PC-3 (cell line): ENCODE results near the gene RET. TPM values are rescaled to one million over a fixed set of nuclear protein-coding genes. Genes with fewer than 3 reads are reported as not detected.
"Not testable (repeated sequence)": the region's sequence is repeated elsewhere in the genome, so short reads cannot be mapped to it uniquely, and the experiment has no call there.

Source experiments
- ATAC-seq: fragments of 200-7000 bp; cut with Tn5 transposase; 2 replicates; pipeline ENCODE4 v1.9.1; 2020; ENCODE audit warnings: mild to moderate bottlenecking, moderate library complexity
- BruUV-seq: library from RNA; stranded (reverse); fragments of 400-500 nt; replicated peaks from 2 replicates; lab custom pipeline; 2021; lab: Mats Ljungman, UMichigan
- CTCF ChIA-PET: fragments of 300-600 bp; sonication (Branson Sonifier 250); formaldehyde crosslinking; loops from one replicate; lab custom pipeline; 2022; ENCODE audit warnings: antibody characterized with exemption; lab: Charles Lee
- POLR2A ChIA-PET: fragments of 300-600 bp; sonication (Branson Sonifier 250); formaldehyde crosslinking; loops from one replicate; lab custom pipeline; 2022; ENCODE audit warnings: antibody characterized with exemption; ENCODE audit not compliant: unreplicated experiment; lab: Charles Lee
- DNase-seq: peaks from one replicate; pipeline ENCODE4 v3.0.0-alpha.2; 2015
- H2AFZ ChIP-seq: fragments of 300-600 bp; sonication (generic); 2 replicates; pipeline ENCODE4 v1.6.0; 2016; ENCODE audit warnings: antibody characterized with exemption, low read length
- H3F3A ChIP-seq: fragments of 300-600 bp; sonication (generic); one replicate; pipeline ENCODE4 v1.6.0; 2017; ENCODE audit warnings: antibody characterized with exemption, low read length, control low read depth, mild to moderate bottlenecking; ENCODE audit not compliant: unreplicated experiment
- H3K27ac ChIP-seq: fragments of 300-600 bp; sonication (generic); 2 replicates; pipeline ENCODE4 v1.5.1; 2016; ENCODE audit warnings: mild to moderate bottlenecking, low read length
- H3K27me3 ChIP-seq: fragments of 300-600 bp; sonication (generic); 2 replicates; pipeline ENCODE4 v1.6.1; 2016; ENCODE audit warnings: low read length, mixed read lengths
- H3K36me3 ChIP-seq: fragments of 300-600 bp; sonication (generic); 2 replicates; pipeline ENCODE4 v1.6.1; 2016; ENCODE audit warnings: low read depth, mixed run types, low read length, mixed read lengths
- H3K4me1 ChIP-seq: fragments of 300-600 bp; sonication (generic); 2 replicates; pipeline ENCODE4 v1.5.1; 2016; ENCODE audit warnings: low read length; ENCODE audit not compliant: insufficient read depth
- H3K4me2 ChIP-seq: fragments of 300-600 bp; sonication (generic); 2 replicates; pipeline ENCODE4 v1.6.0; 2016; ENCODE audit warnings: low read length
- H3K4me3 ChIP-seq: fragments of 300-600 bp; sonication (generic); 2 replicates; pipeline ENCODE4 v1.5.1; 2016; ENCODE audit warnings: mild to moderate bottlenecking, low read length, mixed read lengths
- H3K79me2 ChIP-seq: fragments of 300-600 bp; sonication (generic); 2 replicates; pipeline ENCODE4 v1.6.1; 2017; ENCODE audit warnings: low read length, mixed read lengths
- H3K9ac ChIP-seq: fragments of 300-600 bp; sonication (generic); 2 replicates; pipeline ENCODE4 v1.6.0; 2016; ENCODE audit warnings: mild to moderate bottlenecking, low read length
- H3K9me2 ChIP-seq: fragments of 300-600 bp; sonication (generic); replicated peaks from 2 replicates; pipeline ENCODE4 v1.6.1; 2016; ENCODE audit warnings: mixed run types, low read length, mixed read lengths
- H3K9me3 ChIP-seq: fragments of 300-600 bp; sonication (generic); 2 replicates; pipeline ENCODE4 v1.6.1; 2016; ENCODE audit warnings: low read length, mixed read lengths
- H4K20me1 ChIP-seq: fragments of 300-600 bp; sonication (generic); 2 replicates; pipeline ENCODE4 v1.6.1; 2016; ENCODE audit warnings: low read length, mixed read lengths
- EZH2 ChIP-seq: fragments of 300-600 bp; sonication (generic); IDR thresholded peaks from one replicate; pipeline ENCODE4 v1.6.1; 2017; ENCODE audit warnings: antibody characterized with exemption, mild to moderate bottlenecking, low read length; ENCODE audit not compliant: unreplicated experiment
- EZH2phosphoT487 ChIP-seq: fragments of 300-600 bp; sonication (generic); IDR thresholded peaks from 2 replicates; pipeline ENCODE4 v1.6.1; 2018; ENCODE audit warnings: mild to moderate bottlenecking, antibody characterized with exemption, low read length, borderline replicate concordance
- intact Hi-C: fragments of 100-400 bp; cut with micrococcal nuclease; formaldehyde crosslinking; loops from 2 replicates; pipeline ENCODE4 v1.9.0; 2023
- total RNA-seq: library from RNA; depleted of rRNA; stranded (reverse); fragments of >200 nt; gene quantifications from 2 replicates; pipeline ENCODE4 v1.2.3, GENCODE V29; 2014
- TF ChIP-seq, protein P1 (sequence below): fragments of 300-600 bp; sonication (generic); conservative IDR thresholded peaks from 2 replicates; pipeline ENCODE4 v1.5.1; 2017; ENCODE audit warnings: antibody characterized with exemption, low read depth, mild to moderate bottlenecking, low read length

Gene RET
- total RNA-seq, 1 experiment from 2014 or later = not detected

DNA sequence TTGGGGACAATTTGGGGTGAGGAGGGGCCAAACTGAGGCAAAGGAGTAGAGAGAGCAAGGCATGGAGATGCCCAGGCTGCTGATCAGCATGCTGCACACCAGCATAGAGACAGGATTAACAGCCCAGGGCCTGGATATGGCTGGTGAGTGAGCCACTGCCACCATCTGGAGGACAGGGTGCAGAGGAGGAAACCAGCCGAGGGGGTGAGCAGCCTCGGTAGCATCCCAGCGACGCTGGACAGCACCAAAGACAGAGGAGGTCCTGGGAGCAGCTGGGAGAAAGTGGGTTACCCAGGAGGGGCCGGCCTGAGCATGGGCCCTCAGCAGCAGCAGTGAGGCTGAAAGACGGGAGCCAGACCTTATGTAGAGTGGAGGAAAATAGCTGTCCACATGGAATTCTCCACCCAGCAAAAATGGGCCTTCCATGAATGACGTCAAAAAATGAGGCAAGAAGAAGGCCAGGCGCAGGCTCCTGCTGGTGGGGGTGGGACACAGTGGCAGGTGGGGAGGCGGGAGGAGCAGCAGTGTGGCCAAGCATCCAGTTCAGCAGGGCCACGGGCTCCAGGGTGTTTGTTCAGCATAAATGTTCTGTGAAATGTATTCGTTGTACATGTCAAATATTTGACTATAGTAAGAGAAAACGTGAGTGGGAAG lies 16.7 kb downstream of the RET start:
- CTCF ChIA-PET = no interaction called here
- Histone ChIP-seq H3K9me3 (no peaks in the 10 kb centered on the region), H3K9ac (no peak overlapping the region), H3K4me3 (no peak overlapping the region), H2AFZ (no peak overlapping the region), H3K4me2 (no peak overlapping the region), H3K79me2 (no peaks in the 10 kb centered on the region), H3K9me2 (no peaks in the 10 kb centered on the region), H3K27me3 (peaks cover 53% of the 10 kb centered on the region), H3K4me1 (no peaks in the 10 kb centered on the region), H3K27ac (no peak overlapping the region), H3K36me3 (no peaks in the 10 kb centered on the region), H4K20me1 (no peaks in the 10 kb centered on the region), H3F3A (no peaks in the 10 kb centered on the region)
- BruUV-seq = no TSS peak
- intact Hi-C loops = no loop called here
- TF ChIP-seq, protein P1, sequence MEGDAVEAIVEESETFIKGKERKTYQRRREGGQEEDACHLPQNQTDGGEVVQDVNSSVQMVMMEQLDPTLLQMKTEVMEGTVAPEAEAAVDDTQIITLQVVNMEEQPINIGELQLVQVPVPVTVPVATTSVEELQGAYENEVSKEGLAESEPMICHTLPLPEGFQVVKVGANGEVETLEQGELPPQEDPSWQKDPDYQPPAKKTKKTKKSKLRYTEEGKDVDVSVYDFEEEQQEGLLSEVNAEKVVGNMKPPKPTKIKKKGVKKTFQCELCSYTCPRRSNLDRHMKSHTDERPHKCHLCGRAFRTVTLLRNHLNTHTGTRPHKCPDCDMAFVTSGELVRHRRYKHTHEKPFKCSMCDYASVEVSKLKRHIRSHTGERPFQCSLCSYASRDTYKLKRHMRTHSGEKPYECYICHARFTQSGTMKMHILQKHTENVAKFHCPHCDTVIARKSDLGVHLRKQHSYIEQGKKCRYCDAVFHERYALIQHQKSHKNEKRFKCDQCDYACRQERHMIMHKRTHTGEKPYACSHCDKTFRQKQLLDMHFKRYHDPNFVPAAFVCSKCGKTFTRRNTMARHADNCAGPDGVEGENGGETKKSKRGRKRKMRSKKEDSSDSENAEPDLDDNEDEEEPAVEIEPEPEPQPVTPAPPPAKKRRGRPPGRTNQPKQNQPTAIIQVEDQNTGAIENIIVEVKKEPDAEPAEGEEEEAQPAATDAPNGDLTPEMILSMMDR = peak; percentile 39
- TF ChIP-seq EZH2 = no peak
- DNase-seq = peak; percentile 45
- POLR2A ChIA-PET = no interaction called here
- ATAC-seq = peak; percentile 78

- no peak for ATAC-seq
Measured at GRCh38 chr10:43094085-43094484, 17.2 kb downstream of the RET start.

GRCh38 chr10:43099339-43099738 lies 22.5 kb downstream of the RET start:
- H3K9me3 ChIP-seq, POLR2A ChIA-PET, H3K36me3 ChIP-seq, intact Hi-C loops, ATAC-seq, H3K9ac ChIP-seq, H3K4me3 ChIP-seq, BruUV-seq, DNase-seq, H3K27ac ChIP-seq, H3K4me2 ChIP-seq, H3K4me1 ChIP-seq, H3F3A ChIP-seq, H3K9me2 ChIP-seq, H3K79me2 ChIP-seq, H4K20me1 ChIP-seq, CTCF ChIA-PET, H2AFZ ChIP-seq: not testable (repeated sequence)
- peaks cover 60% of the 10 kb centered on the region for H3K27me3 ChIP-seq

More at GRCh38 chr10:43094085-43094484, 17.2 kb downstream of the RET start:
- intact Hi-C loops = no loop called here
- Histone ChIP-seq H3K9ac (no peak overlapping the region), H3K27me3 (peaks cover 53% of the 10 kb centered on the region), H3K36me3 (no peaks in the 10 kb centered on the region), H2AFZ (no peak overlapping the region), H3F3A (no peaks in the 10 kb centered on the region), H3K9me3 (no peaks in the 10 kb centered on the region), H3K4me2 (no peak overlapping the region), H3K79me2 (no peaks in the 10 kb centered on the region), H3K4me1 (no peaks in the 10 kb centered on the region), H3K27ac (no peak overlapping the region), H3K9me2 (no peaks in the 10 kb centered on the region), H4K20me1 (no peaks in the 10 kb centered on the region), H3K4me3 (no peak overlapping the region)
- no TSS peak for BruUV-seq
- CTCF ChIA-PET = no interaction called here
- POLR2A ChIA-PET = no interaction called here
- no peak for DNase-seq
- TF ChIP-seq, protein P1 = no peak
- TF ChIP-seq EZH2phosphoT487 = no peak
- TF ChIP-seq EZH2 = no peak
